K562 treated with DMSO at 1 percent for 24 hours (cell line): Measurements from ENCODE around the gene PNRC2. TPM values are rescaled to one million over a fixed set of nuclear protein-coding genes. Genes with fewer than 3 reads are reported as not detected.

Experiments
- total RNA-seq: library from RNA; unstranded; fragments of 300-600 nt; gene quantifications from 2 replicates; pipeline ENCODE4 v1.2.3, GENCODE V29; 2022; ENCODE audit warnings: low read depth; ENCODE audit not compliant: insufficient read depth

Gene PNRC2
- 115 and 123 TPM in 2 replicates for total RNA-seq

GRCh38 chr1:23959461-23960290, at the start of gene PNRC2:
Gene PNRC2, plus strand, starts transcription at chr1:23959828. Its CDS starts 1,630 bp downstream, at chr1:23961458.

DNA sequence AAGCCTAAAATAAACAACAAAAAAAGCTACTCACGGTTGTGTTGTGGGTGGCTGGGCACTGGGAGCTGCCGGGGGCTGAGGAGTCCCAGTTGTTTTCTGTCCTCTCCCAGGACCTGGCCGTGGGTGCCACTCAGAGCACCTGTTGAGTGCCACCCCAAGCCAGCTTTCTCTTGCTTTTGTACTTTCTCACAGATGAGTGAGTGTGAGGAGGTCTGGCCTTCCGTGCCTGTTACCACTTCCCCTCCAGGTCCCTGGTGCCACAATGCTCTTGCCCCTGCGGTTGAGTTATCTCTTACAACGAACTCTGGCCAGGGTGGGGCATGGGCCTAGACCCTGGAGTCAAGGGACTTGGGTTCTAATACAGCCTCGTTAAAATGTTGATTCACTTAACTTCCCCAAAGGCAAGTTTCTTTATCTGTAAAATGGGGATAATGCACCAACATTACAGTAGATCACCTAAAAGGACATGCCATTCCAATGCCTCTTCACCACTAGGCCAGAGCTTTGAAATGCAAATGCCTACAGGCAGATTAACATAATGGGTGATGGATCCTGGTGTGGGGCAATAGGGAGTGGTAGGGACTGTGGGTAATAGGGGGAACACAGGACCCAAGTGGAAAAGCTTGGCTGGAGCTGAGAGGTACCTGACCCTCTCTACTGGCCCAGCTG, 46.3 kb upstream of the PNRC2 start, which contains the start of gene CNR2:
TSS of gene CNR2 (minus strand) at position 151 of the 669 bp plus-strand sequence. CDS start 37,745 bp downstream, outside the sequence.

DNA sequence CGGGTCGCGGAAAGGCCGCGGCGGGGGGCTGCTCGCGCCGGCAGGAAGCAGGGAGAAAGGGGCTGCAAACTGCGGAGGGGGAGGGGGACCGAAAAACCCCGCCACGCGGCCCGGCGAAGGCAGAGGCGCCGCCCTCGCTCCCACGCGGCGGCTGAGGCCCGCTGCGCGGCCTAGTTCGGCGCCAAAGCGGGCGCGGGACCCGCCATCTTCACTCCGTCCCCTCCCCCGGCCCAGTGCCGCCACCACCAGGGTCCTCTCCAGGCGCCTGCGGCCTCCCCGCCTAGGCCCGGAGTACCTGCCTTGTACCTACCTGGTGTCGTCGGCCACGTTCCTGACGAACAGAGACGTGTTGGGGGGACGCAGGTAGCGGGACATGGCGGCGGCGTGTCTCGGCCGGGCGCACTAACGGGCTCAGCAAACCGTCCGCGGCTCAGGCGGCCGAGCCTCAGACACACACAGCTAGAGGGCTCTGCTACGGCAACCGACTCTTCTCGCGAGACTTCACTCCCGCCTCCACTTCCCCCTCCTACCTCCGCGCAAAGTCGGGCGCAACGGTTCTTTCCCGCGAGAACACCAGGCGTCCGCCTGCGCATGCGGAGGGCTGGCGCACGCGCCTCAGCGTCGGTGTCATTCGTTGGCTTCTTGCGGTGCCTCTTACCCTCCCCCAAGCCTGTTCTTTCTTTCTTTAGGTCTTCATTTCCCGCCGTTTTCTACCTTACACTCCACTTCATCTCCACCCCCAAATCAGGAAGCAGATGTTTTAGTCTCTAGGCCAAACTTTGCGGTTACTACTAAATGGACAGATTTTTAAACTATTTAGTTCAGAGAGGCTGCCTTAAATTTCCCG, 20.5 kb downstream of the PNRC2 start, which contains the start of gene SRSF10:
TSS of gene SRSF10 (minus strand) at position 447 of the 847 bp plus-strand sequence. CDS start at position 375, 72 bp downstream.

Other genes starting within 250 kb of the PNRC2 start
- 27.0 and 27.4 TPM in 2 replicates for gene ELOA, start 216.4 kb upstream of the PNRC2 start, total RNA-seq
- gene PITHD1, start 181.4 kb upstream of the PNRC2 start, total RNA-seq, result 117 and 125 TPM in 2 replicates
- 105 and 111 TPM in 2 replicates for gene LYPLA2, start 168.7 kb upstream of the PNRC2 start, total RNA-seq
- 70.7 and 78.4 TPM in 2 replicates for gene GALE, start 159.1 kb upstream of the PNRC2 start, total RNA-seq
- gene HMGCL, start 134.4 kb upstream of the PNRC2 start, total RNA-seq, result 64.6 and 70.5 TPM in 2 replicates
- 37.8 and 48.1 TPM in 2 replicates for gene FUCA1, start 91.5 kb upstream of the PNRC2 start, total RNA-seq
- not detected in 2 replicates for gene CNR2, start 46.5 kb upstream of the PNRC2 start, total RNA-seq
- 67.3 and 70.3 TPM in 2 replicates for gene SRSF10, start 20.5 kb downstream of the PNRC2 start, total RNA-seq
- gene MYOM3, start 152.3 kb downstream of the PNRC2 start, total RNA-seq, result not detected in 2 replicates
- not detected in 2 replicates for gene IL22RA1, start 183.3 kb downstream of the PNRC2 start, total RNA-seq
- gene IFNLR1, start 227.5 kb downstream of the PNRC2 start, total RNA-seq, result not detected in 2 replicates